HT-29 (cell line): ENCODE measurements around the gene SLC2A4. TPM values are rescaled to one million over a fixed set of nuclear protein-coding genes. Genes with fewer than 3 reads are reported as not detected.

Experiments used
- DNase-seq: peaks from one replicate; pipeline ENCODE4 v3.0.0-alpha.2; 2015; ENCODE audit warnings: low spot score
- total RNA-seq: library from RNA; depleted of rRNA; stranded (reverse); fragments of >200 nt; shearing (Covaris generic); gene quantifications from 2 replicates; pipeline ENCODE4 v1.2.3, GENCODE V29; 2014

SLC2A4 gene
- total RNA-seq, 1 experiment from 2014 or later = 0.38 TPM

DNA sequence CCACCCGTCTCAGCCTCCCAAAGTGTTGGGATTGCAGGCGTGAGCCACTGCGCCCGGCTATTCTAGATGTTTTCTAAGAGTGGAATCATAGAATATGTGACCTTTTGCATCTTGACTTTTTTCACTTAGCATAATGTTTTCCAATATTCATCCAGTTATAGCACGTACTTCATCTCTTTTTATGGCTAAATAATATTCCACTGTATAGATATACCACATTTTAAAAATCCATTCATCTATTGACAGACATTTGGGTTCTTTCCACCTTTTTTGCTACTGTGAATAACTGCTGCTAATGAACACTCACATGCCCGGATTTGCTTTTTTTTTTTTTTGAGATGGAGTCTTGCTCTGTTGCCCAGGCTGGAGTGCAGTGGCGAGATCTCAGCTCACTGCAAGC is 22.7 kb downstream of the SLC2A4 start:
- DNase-seq = no peak

DNA sequence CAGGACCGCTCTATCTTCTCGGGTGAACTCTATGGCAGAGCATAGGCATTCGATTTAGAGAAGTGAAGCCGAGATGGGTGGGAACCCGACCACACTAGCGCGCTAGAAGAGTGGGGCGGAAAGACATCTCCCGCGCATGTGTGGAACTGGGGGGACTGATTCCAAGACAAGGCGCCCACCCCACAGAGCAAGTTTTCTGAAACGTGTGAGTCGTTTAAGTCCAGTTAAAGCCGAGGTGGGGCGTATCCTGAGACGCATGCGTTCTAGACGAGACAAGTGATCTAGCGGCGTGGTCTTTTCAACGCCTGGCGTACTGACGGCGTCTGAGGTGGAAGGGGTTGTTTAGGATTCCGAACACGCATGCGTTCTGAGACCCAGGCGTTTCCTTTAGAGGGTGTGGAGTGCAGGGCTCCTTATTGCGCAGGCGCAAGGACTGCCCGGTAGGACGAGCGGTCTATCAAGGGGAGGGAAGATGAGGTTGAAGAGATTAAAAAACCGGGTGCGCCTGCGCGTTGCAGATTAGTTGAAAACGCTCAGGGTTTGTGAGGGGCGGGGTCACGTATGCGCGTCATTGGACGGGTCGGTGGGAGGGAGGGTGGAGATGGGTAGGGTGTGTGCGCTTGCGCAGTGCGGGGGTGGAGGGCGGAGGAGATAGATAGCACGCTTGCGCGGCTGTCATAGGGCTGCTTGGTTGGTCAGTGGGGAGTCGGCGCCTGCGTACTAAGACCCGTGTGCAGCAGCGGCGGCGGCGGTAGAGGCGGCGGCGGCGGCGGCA is 25.6 kb downstream of the SLC2A4 start, which contains the start of gene EIF5A:
TSS of gene EIF5A (plus strand) at position 718 of the 775 bp plus-strand sequence. CDS start 2,008 bp downstream, outside the sequence.
- DNase-seq = peak; percentile 99

DNA sequence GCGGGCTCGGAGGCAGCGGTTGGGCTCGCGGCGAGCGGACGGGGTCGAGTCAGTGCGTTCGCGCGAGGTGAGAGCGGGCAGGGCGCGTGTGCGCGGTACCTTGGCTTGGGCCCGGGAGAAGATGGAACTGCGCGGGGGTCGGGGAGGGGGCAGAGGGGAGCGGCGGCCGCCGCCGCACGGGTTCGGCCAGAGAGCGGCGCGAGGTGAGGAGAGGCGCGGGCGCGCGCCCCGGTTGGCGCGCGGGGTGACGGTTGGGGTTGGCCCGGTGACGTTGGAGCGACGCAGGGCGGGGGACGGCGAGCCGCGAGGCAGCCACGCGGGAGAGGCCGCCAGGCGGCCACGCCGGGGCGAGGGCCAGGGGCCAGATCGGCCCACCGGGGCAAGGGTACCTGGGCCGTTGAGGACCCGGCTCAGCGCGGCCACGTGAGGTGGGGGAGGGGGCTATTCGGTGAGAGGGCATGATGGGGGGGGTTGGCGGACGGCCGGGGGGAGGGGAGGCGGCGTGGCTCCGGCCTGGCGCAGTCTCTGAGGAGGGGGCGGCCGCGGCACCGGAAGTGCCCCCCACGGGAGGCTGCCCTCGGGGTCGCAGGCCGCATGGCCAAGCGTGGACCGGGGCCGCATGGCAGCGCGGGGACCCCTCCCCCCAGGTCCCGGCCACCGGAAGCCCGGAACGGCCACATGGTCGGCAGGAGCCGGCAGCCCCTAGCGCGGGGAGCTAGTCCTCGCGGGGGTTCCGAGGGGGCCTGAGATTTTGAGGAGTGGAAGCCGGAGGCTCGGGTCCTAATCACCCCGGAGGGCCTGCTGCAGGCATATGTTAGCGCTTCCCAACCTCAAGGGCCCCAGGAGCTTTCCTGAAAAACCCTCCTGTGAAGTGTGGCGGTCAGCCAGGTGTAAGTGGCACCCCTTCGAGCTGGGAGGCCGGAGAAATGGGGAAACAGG is 26.4 kb downstream of the SLC2A4 start:
- DNase-seq = peak; percentile 29

DNA sequence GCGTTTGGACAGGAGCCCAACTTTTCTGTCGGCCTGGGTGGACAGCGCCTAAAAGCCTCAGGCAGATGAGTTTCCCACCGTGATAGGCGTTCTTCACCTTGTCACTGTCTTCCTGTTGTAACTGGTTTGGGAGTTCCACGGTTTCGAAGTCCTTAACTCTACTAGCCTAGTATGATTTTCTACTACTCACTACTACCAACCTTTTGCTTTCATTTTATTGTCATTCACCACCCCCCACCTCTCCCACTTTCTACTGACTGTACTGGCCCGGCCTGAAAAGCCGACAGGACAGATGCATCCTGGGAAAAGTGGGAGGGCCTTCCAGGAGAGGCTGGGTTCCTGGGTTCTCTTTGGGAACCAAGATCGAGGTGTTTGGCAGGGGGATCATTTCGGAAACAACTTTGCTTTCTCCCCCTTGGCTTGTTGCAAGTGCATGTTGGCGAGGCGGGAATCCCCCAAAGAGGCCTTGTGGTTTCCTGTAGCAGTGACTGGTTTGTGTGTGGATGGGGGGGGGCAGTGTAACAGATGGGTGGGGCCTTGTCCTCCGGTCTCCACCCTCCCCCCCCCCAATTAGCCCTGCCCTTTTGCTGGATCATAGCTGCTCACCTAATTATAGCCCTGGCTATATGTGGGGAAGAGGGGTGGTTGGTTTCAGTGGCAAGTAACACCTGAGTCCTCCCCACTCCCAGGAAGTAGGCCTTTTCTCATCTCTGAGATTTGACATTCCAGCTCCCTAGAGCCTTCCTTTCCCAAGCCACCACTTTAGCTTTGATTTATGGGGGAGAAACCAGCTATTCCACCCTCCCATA is 27.3 kb downstream of the SLC2A4 start:
- peak; percentile 79 for DNase-seq

DNA sequence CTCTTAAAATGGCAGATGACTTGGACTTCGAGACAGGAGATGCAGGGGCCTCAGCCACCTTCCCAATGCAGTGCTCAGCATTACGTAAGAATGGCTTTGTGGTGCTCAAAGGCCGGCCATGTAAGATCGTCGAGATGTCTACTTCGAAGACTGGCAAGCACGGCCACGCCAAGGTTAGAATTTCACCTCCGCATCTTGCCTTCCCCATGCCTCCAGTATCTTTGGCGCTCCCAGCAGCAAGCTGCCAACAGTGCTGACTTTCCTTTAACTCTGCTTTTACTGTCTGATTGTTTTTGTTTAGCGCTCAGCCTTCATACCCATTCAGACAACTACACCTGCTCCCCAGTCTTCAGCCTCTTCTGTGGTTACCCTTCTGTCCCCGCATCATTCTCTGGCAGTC is 28.1 kb downstream of the SLC2A4 start:
- no peak for DNase-seq

DNA sequence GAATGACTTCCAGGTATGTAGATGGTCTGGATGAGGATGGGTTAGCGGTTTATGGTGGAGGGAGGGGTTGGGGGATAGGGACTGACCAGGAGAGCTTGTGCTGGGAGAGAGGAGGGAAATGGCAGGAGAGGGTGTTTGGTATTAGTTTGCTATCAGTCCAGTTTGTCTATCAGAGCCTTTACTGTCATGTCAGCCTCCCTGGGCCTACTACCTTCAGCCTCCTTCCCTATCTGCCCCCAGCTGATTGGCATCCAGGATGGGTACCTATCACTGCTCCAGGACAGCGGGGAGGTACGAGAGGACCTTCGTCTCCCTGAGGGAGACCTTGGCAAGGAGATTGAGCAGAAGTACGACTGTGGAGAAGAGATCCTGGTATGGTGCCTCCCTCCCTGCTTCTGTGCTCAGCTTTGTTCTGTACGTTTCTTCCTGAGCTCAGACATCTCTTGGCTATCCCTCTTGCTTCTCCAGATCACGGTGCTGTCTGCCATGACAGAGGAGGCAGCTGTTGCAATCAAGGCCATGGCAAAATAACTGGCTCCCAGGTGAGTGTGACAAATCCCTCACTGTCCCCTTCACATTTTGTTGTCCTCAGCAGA is 29.7 kb downstream of the SLC2A4 start:
- no peak for DNase-seq

DNA sequence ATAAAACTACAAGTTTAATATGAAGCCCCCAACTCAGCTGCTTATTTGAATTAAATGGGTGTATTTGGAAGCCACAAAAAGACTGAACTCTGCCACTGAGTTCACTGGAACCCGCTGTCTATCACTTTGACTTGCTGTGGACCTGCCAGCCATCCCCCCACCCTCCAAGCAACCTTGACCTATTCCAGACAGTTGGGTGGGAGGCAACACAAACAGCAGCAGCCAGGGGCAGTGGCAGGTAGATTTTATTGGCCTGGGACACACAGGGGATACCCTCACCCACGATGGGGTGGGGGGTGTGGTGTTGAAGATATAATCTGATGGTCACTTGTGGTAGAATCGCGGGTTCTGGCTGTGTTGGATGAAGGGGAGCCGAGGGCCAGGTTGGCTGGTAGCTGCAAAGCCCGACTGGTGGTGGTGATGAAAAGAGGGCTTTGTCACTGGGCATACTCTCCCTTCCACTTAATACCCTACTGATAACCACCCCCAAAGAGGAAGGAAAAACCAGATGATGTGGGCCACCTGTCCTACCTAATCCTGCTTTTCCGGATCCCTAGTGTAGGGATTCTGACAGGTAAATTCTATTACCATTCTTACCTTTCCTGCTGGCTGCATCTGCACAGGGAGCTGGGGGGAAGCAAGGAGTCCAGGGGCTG is 31.0 kb downstream of the SLC2A4 start:
- DNase-seq = no peak

DNA sequence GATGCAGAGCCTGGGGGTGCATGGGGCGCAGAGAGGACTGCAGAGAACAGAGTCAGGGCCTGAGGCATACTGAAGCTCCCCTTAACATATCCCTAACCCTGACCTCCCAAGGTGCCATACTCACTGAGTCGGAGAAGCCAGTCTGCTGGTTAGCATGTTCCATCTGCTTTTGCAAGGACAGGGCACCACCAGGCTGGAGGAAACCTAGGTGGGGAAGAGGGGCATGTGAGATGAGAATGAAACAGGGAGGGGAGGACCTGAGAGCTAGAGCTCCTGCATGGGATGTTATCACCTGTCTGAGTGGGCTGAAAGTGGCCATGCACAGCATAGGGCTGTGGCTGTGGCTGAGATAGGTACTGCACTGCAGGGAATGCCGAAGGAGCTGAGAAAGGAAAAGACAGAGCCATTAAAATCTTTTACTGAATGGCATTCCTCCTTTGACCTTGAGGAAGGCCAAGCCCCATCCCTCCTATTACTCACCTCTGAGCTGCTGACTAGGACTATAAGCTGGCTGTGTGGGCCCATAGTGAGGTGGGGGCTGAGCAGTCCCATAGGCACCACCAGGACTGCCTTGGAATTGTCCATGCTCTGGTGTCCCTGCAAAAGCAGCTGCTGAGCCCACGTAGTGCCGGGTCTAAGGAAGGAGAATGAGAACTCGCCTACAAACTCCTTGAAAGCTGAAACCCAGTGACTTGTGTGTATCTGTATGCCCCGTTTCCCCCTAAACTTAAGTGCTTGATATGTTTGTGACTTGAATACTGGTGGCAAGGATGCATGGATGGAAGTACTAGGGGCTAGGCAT is 31.8 kb downstream of the SLC2A4 start:
- DNase-seq = peak; percentile 17

DNA sequence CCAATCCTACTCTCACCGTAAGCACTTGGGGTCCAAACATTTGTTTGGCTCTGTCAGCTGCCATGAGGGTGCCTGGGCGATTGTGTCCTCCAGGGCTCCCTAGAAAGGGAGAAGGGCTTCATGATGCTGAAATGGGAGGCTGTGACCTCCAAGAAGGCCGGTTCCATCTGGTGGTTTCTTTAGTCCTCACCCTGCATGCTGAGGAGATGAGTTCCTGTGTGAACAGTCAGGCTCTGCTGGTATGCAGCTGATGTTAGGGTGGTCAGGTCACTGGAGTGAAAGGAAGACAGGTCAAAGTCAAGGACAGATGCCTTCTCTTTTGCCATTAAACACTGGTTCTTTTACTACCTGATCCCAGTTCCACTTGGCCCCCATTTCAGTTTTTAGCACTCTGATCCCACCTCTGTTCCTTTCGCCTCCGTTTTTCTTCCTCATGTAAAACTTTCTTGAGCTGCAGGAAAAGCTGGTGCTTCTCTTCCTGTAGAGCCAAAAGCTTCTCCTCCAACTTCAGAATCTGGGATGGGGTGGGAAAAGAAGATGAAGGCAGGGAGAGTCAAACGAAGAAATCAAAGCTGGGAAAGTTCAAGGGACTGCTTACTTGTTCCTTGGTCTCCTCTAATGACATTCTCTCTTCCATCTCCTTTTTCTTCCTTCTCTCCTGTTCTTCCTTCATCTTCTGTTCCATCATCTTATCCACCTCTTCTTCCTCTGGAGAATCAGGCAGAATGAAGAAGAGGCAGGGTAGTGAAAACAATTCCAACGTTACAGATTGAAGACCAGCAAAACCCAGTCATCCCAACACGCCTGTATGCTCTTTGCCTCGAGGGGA is 32.6 kb downstream of the SLC2A4 start:
- DNase-seq = peak; percentile 16

DNA sequence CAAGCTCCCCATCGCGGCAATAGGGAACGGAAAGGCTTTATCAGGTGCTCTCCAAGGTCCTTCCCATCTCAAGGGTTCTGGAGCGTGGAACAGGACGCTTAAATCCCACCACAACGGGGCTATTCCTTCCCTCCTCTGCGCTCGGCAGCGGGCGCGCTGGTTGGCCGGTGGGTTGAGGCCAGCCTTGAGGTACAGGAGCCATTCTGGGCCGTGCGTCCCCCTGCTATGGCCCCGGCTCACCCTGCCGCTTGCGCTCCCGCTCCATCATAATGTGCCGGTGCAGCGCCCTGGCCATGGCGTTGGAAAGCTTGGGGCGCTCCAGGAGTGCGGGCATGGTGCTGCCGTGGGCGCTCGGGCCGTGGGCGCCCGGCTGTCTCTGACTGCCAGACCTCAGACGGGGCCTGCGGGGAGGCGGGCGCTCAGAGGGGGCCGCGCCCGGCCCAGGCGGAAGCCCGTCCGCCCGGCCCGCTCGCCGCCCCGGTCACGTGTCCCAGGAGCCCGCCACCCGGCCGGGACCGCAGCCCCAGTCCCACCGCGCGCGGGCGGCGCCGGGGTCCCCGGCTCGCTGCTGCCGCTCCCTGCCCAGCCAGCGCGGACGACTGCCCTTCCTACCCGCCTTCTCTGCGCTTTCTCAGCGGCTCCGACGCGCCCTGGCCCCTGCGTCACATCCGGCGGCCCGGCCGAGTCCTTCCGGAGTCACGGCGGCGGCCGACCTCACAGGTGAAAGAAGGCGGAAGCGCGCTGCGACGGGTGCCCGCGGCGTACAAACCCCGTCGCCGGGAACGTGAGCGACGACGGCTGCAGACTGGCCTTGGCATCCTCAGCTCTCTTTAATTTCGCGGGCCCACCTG is 33.4 kb downstream of the SLC2A4 start, which contains the start of gene GPS2:
TSS of gene GPS2 (minus strand) at position 642 of the 851 bp plus-strand sequence. CDS start at position 334, 308 bp downstream.
- peak; percentile 73 for DNase-seq

DNA sequence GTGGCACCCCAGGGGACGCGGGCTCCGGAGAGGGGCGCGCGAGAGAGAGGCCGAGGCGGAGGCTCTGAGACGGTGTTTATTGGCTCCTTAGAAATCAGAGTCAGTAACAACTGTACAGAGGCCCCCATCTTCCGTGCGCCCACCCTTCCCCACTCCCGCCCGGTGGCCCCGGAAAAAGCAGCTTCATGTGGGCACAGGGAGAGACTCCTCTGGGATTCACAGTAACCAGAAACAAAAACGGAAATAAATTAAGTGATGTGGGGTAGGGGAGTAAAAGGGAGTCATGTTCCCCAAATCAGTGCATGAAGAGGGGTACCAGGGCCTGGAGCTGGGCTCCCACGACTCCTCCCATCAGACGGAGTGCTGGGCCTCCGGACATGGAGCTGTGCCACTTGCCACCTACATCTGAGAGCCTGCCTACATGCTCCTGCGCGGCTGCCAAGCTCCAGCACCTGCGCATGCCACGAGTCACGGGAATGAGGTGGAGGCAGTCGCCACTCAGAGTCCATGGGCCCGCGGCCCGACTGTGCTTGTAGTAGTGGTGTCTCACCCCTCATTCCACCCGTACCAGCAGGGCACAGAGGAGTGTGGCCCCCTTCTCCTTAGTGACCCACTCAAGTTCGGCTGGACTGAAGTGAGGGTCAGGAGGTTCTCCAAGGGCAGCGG is 34.2 kb downstream of the SLC2A4 start:
- DNase-seq = peak; percentile 7

DNA sequence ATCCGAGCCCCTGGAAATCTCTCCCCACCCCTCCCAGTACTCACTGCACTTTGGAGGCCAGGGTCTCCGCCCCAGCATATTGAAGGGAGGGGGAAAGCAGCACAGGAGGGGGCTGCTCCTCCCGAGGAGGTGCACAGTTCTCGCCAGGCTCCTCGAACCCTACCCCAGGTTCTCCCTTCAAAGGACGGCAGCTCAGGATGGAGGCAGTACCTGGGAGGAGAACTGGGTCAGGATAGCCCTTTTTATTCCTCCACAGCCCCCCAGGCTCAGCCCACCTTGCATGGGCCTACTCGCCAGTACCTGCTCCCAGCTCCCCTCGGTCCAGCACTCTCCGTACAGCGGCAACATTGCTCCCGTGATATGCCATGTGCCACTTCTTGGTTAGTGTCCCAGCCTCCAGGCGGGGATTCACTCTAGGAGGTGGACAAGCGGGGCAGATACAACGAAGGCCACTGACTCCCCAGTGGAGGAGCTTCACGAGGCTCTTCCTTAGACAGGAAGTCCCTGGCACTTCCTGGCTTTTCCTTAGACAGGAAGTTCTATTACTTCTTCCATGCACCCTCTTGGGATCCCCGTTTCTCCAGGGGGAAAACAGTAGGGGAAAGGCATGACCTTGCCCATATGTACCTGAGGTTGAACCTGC is 35.8 kb downstream of the SLC2A4 start:
- DNase-seq = no peak

DNA sequence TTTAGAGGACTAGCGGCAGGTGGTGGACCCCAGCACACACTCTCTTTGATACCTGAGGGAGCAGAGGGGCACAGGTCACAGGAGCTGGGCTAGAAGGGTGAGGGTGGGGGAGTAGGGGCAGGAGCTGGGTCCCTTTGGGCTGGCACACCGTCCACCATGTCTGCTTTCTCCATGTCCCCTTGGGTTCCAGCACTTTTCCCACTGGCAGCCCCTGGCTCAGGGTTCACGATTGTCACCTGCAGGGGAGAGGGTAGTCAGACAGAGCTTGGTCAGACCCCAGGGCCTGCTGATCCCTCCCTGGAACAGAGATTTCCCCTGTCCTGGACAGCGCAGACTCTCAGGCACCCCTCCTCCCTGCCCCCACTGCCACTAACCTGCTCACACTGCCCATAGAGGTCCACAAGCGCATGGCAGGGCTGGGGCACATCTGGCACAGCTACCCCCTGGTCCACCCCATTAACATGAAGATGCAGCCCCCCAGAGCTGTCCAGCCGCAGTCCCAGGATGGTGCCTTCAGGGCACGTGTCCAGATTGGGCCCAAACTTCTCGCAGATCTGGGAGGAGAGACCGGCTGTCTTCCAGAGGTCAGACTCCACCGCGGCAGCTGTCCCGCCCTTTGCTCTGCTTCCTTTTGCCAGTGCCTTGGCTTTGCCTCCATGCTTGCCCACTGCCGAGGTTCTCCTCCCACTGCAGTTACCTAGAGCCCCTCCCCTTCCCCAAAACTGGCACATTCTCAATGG is 36.8 kb downstream of the SLC2A4 start:
- no peak for DNase-seq

DNA sequence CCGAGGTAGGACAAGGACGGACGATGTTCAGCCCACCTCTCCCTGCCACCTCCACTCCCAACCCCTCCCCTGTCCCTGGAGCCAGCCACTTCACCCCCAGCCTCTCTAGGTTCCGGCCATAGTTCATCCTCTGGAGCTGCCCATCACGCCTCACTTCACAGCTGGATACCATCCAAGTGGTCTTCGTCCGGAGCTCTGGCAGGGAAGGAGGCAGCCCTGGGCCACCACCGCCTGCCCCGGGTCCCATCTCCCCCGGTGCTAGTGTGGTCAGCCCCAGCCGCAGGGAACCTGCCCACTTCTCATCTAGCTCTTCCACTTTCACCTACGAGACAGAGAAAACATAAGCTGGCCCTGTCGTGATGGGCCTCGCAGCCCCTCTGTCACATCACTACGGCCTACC is 39.9 kb downstream of the SLC2A4 start:
- no peak for DNase-seq

DNA sequence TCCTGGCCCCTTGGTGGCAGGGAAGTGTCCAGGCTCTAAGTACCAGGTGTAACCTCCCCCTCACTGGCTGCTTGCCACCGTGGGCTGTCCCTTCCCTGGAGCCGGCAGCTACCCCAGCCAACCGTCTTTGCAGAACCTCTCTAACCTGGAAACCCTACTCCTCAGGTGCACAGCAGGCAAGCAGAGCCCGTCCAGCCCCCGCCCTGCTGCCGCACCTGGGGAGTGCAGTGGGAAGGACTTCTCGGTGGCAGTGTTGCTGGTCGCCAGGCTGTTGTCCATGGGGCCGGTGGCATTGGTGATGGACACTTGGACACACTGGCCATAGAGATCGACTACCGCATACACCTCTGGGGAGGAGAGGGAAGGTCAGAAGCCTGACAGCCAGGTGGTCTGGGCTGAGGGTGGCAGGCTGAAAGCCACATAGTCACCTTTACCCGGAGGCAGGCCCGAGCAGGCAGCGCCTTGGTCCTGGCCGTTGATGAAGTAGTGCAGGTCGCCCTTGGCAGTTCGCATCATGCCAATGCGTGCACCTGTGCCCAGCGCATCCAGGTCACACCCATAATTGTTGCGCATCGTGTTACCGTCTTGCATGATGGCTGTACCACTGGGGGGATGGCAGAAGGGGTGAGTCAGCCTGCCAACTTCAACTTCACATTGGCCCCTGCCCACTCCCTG is 41.1 kb downstream of the SLC2A4 start:
- DNase-seq = no peak
